SH-SY5Y (cell line): Measurements from ENCODE around the gene B3GALT6.

Experiments used
- GATA2 ChIP-seq: IDR thresholded peaks from 2 replicates; pipeline ENCODE4 v1.6.1; 2011; ENCODE audit warnings: mild to moderate bottlenecking, low read depth, low read length
- GATA3 ChIP-seq: IDR thresholded peaks from 2 replicates; pipeline ENCODE4 v1.6.1; 2011; ENCODE audit warnings: low read depth, mild to moderate bottlenecking, low read length, moderate library complexity

GRCh38 chr1:1273512-1274298 lies 41.7 kb downstream of the B3GALT6 start, which contains the start of gene UBE2J2:
- no peak for TF ChIP-seq GATA2
- no peak for TF ChIP-seq GATA3
